Urinary bladder (tissue), 4 donors: ENCODE measurements around the gene CDH13. TPM values are rescaled to one million over a fixed set of nuclear protein-coding genes. Genes with fewer than 3 reads are reported as not detected.

ENCODE experiments used
- DNase-seq: peaks from one replicate; pipeline ENCODE4 v3.0.0-alpha.2; 2015; ENCODE audit errors: extremely low spot score
- H3K27ac ChIP-seq: one replicate; pipeline ENCODE4 v1.5.1; 2013; ENCODE audit warnings: low read depth, mild to moderate bottlenecking, moderate library complexity
- H3K36me3 ChIP-seq: one replicate; pipeline ENCODE4 v1.6.1; 2013; ENCODE audit warnings: mild to moderate bottlenecking, moderate library complexity; ENCODE audit not compliant: insufficient read depth
- H3K4me1 ChIP-seq: one replicate; pipeline ENCODE4 v1.6.1; 2013; ENCODE audit warnings: mild to moderate bottlenecking, moderate library complexity; ENCODE audit not compliant: insufficient read depth
- H3K4me3 ChIP-seq: one replicate; pipeline ENCODE4 v1.5.1; 2013; ENCODE audit warnings: low read depth, low read length
- WGBS: extraction: QIAGEN DNeasy Blood & Tissue Kit; methylation state at CpG from one replicate; pipeline ENCODE4 v1.1.7; 2013; 5-methylcytosine and 5-hydroxymethylcytosine counted together
- polyA plus RNA-seq: library from polyadenylated mRNA; stranded (reverse); fragments of 200-250 nt; gene quantifications from one replicate; pipeline ENCODE4 v1.2.3, GENCODE V29; 2013
- total RNA-seq: library from RNA; depleted of rRNA; stranded (reverse); fragments of >200 nt; gene quantifications from one replicate; pipeline ENCODE4 v1.2.3, GENCODE V29; 2014
- donor health status: healthy with polysubstance abuse.
- donor health status: healthy.

The CDH13 gene
- total and polyA plus RNA-seq, 2 donors: 18.9 to 21.5 TPM

DNA sequence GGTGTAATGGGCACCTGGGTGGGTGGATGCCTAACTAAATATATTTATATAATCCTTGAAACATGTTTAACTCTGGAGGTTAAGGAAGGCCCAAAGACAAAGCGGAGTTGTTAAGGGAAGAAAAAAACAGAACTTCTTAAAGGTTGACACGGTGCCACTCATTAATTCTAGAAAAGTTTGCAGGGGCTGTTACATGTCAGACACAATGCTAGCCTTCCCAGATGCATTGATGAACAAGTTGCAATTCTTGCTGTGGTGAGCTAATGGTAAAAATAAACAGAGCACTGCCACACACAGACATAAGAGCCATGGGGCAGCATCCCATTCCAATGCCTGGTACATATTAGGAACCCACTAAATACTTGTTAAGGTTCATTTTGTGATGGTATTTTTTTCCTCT, 109.5 kb downstream of the CDH13 start:
- Histone ChIP-seq H3K27ac (no peak overlapping the region), H3K4me3 (no peak overlapping the region), H3K36me3 (no peaks in the 10 kb centered on the region), H3K4me1 (no peaks in the 10 kb centered on the region)
- 62% methylated on average over 2 of the region's 2 CpGs for WGBS
- DNase-seq: no peak

DNA sequence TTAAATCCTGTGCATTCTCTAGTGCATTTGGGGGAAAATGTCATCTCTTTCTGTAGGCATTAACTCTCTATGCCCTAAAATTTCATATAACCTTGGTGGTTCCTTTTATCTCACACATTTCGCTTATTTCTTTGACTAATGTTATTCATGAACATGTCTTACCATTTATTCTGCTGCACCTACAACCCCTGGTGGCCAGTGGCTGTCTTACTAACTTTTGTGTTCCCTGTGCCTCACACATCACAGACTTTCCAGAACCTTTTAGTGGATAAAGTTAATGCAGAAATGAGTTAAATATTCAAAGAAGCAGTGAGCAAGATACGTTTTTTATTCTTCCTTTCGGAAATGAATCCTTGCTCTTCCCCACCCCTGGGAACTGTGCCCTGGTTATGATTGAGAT, 111.9 kb downstream of the CDH13 start:
- Histone ChIP-seq H3K27ac (no peak overlapping the region), H3K4me3 (no peak overlapping the region), H3K4me1 (no peaks in the 10 kb centered on the region), H3K36me3 (no peaks in the 10 kb centered on the region)
- no peak for DNase-seq
- WGBS: 75% methylated on average over 3 of the region's 3 CpGs

DNA sequence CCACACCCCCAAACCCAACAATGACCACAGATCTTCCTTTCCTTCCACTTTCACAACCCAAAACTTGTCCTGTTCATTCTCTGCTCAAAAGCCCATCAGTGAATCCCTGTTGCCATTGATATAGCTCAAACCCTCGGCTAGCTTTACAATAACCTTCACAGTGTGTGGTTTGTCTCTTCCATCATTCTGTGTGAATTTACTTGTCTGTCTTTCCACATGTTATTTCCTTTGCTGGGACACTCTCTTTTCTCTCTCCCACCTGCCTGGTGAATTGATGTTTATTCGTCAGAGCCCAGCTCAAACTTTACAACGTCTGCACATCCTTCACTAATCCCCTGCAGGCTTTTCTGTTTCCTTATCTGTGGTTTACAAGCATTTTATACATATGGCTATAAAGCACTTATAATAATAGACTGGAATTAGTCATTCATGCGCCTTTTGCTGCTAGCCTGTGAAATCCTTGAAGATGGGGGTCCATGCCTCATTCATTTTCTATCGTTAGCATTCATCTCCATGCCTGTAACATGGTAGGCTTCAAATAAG, 114.4 kb downstream of the CDH13 start:
- H3K4me1 ChIP-seq: no peaks in the 10 kb centered on the region
- no peak overlapping the region for H3K27ac ChIP-seq
- 26% methylated on average over 5 of the region's 5 CpGs for WGBS
- H3K36me3 ChIP-seq: no peaks in the 10 kb centered on the region
- no peak overlapping the region for H3K4me3 ChIP-seq
- DNase-seq: no peak

DNA sequence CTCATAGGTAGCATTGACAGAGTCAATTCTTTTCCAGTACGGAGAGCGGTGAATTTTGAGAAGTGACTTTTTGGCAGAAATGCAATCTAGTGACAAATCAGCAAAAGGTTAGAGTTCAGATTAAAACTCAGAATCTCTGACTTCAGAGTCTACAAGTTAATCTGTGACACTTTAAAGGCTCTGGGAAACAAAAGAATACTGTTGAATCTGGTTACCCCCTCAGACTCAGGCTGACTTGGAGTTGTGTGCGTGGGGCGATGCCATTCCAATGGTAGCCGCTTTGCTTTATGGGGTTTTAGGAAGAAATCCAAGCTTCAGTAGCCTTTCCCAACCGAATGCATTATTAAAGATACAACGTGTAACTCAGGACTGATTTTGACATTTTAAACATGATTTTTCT, 118.2 kb downstream of the CDH13 start:
- H3K36me3 ChIP-seq: no peaks in the 10 kb centered on the region
- 84% methylated on average over 7 of the region's 7 CpGs for WGBS
- H3K4me3 ChIP-seq: no peak overlapping the region
- no peak for DNase-seq
- H3K27ac ChIP-seq: no peak overlapping the region
- H3K4me1 ChIP-seq: no peaks in the 10 kb centered on the region

DNA sequence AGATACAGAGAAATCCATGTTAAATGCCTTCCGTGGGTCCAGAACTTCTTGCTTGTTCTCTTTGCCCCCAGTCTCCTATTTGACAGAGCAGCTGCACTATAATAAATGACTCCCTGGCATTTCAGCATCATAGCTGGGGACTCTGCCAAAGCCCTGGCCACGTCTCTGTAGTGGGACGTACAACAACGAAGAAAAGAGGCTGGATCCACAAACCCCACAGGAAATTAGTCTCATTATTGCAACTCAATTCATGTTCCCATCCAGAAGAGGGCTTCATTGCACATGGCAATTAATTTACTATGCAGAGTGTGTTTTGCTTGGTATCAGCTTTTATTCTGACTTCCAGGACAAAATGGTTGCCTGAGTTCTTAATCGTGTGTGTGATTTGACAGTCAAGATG, 121.3 kb downstream of the CDH13 start:
- H3K4me3 ChIP-seq: no peak overlapping the region
- no peak overlapping the region for H3K27ac ChIP-seq
- H3K4me1 ChIP-seq: no peaks in the 10 kb centered on the region
- 46% methylated on average over 5 of the region's 5 CpGs for WGBS
- DNase-seq: no peak
- no peaks in the 10 kb centered on the region for H3K36me3 ChIP-seq

DNA sequence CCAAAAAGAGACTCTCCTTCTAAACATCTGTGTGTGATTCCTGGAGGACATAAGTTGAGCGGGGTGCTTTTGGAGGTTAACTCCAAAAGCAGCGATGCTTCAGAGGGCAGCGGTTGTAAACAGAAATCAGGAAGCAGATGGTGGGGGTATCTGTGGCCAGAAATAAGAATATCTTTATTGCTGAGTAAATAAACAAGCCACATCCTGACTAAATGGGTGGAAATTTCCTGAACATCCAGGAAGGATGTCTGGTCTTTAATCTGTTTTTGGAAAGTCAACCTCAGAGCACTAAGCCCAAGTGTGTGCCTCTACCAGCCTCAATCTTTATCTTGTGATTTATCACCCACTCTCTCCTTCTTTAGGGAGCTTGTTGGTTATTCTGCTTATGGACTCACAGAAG, 123.3 kb downstream of the CDH13 start:
- WGBS: 49% methylated on average over 3 of the region's 3 CpGs
- no peak for DNase-seq
- Histone ChIP-seq H3K4me3 (no peak overlapping the region), H3K27ac (no peak overlapping the region), H3K4me1 (no peaks in the 10 kb centered on the region), H3K36me3 (no peaks in the 10 kb centered on the region)

DNA sequence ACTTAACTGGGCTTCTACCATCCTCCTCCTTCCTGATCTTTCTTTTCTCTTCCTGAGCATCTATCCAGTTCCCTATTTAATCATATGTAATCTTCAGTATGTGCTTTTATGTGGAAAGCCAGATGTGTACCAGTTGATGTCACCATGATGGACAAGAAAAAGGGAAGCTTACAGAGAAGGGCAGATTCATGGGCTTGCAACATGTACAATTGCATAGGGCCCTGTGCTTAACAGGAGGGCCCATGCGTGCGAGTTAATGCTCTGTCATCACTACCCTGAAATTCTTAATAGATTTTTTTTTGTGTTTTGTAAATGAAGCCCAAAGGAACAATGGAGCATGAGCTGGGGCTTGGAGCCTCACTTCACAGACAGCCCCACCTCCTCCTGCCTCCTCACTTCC, 124.3 kb downstream of the CDH13 start:
- H3K36me3 ChIP-seq: no peaks in the 10 kb centered on the region
- WGBS: 91% methylated on average over 2 of the region's 2 CpGs
- DNase-seq: no peak
- H3K4me3 ChIP-seq: no peak overlapping the region
- no peak overlapping the region for H3K27ac ChIP-seq
- H3K4me1 ChIP-seq: no peaks in the 10 kb centered on the region

DNA sequence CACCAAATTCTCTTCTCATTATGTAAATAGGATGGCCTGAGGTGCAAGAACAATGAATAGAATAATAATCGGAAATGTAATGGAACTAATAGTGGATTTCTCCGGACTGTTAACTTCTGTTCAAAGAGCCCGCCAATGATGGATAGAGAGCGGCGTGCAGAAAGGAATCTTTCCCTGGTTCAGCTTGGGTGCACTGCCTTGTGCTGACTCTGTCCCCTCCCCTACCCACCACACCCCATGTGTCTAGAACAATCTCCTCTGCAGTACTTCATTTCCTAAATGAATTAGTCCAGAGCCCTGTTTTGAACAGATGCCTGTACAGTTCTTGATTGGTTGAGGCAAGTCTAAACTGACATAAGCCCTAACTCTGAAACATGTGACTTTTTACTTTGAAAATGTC, 125.4 kb downstream of the CDH13 start:
- 94% methylated on average over 5 of the region's 5 CpGs for WGBS
- no peak for DNase-seq
- H3K4me3 ChIP-seq: no peak overlapping the region
- H3K4me1 ChIP-seq: peaks cover 1% of the 10 kb centered on the region
- no peaks in the 10 kb centered on the region for H3K36me3 ChIP-seq
- no peak overlapping the region for H3K27ac ChIP-seq

DNA sequence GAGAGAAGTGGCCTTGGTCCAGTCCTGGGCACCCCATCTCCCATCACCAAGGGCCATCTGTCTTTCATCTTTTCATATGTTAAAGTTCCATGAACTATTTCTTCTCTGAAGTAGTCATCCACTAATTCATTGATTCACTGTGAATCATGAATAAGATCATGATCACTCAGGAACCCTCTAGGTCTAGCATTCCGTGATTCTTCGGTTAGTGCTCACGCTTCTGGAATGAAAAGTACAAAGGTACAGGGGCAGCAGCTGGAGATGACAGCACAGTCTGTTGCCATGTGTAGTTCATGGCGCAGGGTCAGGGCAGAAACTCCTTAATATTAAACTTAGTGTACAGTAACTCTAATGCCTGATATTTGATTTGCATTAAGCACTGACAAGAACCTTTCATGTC, 127.1 kb downstream of the CDH13 start:
- H3K4me1 ChIP-seq: peaks cover 1% of the 10 kb centered on the region
- no peak for DNase-seq
- 95% methylated on average over 4 of the region's 4 CpGs for WGBS
- H3K36me3 ChIP-seq: no peaks in the 10 kb centered on the region
- no peak overlapping the region for H3K27ac ChIP-seq
- H3K4me3 ChIP-seq: no peak overlapping the region

DNA sequence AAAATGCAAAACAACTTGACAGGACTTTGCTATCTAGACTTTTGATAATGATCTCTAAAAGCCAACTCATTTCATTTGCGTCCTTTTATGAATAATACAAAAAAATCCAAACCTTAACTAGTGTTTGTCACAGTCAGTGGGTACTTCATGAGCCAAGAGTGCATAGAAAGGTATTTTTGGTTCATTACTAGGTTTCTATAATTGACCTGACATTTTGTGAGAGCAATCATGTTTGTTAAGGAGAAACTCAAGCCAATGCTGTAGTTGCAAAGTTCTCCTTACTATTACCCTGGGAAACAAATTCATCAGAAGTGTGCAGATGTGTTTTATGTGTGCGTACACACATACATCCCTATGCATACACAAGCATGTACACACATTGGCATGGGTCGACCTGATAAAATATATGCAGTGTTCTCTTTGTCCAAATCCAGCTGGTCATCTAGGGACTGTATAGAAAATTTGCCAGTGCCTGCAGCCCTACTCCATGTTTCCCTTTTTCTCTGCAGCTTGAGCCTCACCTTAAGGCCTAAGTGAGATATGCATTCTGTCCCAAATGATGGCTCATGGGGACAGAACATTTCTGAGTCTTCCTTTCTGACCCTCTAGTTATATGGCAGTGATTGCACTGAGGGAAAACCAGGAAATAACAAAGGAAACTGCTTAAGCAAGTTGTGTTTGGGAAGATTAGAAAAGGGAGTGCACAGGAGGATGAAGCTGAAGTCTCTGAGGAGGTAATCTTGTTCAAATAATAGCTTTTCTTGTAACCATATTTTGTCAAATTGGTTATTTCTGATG, 128.1 kb downstream of the CDH13 start:
- Histone ChIP-seq H3K4me1 (peaks cover 1% of the 10 kb centered on the region), H3K27ac (no peak overlapping the region), H3K36me3 (no peaks in the 10 kb centered on the region), H3K4me3 (no peak overlapping the region)
- WGBS: 71% methylated on average over 3 of the region's 3 CpGs
- DNase-seq: no peak

DNA sequence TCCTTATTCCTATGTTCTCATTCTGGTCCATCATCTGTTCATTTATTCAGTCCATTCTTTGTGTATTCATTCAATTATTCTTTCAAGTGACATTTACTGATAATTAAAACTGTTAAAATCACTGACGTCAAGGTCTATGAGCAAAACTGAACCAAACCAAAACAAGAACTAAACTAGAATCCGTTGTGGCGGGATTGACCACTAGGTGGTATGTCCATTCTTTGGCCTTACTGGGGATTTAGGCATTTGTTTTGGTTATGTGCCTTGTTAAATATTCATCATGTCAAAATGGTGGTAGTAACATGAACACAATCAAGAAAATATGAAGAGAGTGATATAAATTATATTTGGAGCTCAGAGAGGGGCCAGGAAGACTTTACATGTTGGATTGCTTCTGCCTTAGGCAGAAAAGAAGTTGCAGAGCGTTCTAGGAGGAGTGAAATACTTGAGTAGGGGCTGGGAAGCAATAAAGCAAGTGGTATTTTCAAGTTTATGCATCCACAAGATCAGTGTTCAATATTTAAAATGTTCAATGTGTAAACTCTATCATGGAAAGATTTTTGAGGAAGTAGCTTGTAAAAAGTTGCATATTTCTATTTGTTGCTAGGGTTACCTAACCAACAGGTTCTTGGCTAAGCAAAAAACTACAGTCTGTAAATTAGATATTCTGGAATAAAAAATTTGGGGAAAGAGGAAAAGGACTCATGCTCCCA, 129.0 kb downstream of the CDH13 start:
- H3K4me3 ChIP-seq: no peak overlapping the region
- 77% methylated on average over 4 of the region's 4 CpGs for WGBS

DNA sequence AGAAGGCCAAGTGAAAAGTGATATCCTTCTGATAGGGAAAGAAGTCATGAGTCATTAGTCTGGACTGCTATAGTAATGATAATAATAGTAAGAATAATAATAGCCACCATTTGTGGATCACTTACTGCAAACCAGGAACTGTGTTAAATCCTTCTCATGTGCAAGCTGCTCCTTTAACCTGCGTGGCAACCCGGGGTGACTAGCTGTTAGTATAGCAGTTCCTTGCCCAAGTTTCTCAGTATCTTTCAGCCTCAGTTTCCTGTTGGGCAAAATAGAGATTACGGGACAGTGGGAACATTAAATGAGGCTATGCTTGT, 129.5 kb downstream of the CDH13 start:
- DNase-seq: no peak
- Histone ChIP-seq H3K4me3 (no peak overlapping the region), H3K4me1 (peaks cover 1% of the 10 kb centered on the region), H3K36me3 (no peaks in the 10 kb centered on the region), H3K27ac (no peak overlapping the region)
- 79% methylated on average over 3 of the region's 3 CpGs for WGBS

More for the DNA sequence above, 129.0 kb downstream of the CDH13 start:
- no peak overlapping the region for H3K27ac ChIP-seq
- no peaks in the 10 kb centered on the region for H3K36me3 ChIP-seq
- H3K4me1 ChIP-seq: peaks cover 1% of the 10 kb centered on the region
- no peak for DNase-seq

DNA sequence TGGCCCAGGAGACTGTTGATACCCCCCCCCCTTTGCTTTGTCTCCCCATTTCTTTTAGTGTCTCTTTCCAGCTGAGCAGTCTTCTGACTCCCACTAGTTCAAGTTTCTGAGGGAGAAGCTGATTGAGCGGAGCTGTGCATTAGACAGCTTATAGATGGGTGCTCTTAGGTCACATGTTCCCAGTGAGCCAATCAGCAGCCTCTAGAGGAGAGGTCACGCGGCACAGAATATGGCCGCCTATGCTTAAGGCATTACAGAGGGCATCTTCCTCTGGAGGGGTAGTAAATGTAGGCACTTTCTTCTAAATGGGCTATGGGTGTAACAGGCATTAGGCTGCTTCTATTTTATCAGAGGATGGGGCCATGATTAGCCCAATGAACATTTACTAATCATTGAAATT, 131.6 kb downstream of the CDH13 start:
- no peak for DNase-seq
- H3K36me3 ChIP-seq: no peaks in the 10 kb centered on the region
- peaks cover 1% of the 10 kb centered on the region for H3K4me1 ChIP-seq
- no peak overlapping the region for H3K4me3 ChIP-seq
- H3K27ac ChIP-seq: no peak overlapping the region
- WGBS: 96% methylated on average over 4 of the region's 4 CpGs

DNA sequence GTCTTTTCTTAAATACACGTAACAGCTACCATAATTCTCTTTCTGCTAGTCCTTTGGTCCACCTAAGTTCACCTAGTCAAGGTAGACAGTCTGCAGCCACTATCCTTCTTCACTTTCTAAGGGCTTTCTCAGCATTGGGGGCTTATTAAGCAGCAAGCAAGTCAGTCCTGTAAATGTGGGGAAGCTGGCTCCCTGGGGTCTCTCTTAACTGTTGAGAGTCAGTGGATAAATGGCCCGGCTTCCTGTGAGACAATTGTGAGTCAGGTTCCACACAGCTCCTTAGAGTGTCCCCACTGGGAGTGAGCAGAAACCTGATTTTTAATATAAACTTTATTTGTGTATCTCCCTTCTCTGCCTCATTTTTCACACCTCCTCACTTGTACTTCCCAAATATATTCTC, 132.1 kb downstream of the CDH13 start:
- Histone ChIP-seq H3K4me1 (peaks cover 1% of the 10 kb centered on the region), H3K4me3 (no peak overlapping the region), H3K27ac (no peak overlapping the region), H3K36me3 (no peaks in the 10 kb centered on the region)
- no peak for DNase-seq
- 94% methylated on average over 2 of the region's 2 CpGs for WGBS
